ENCODE data around the gene LAX1.
"Not testable (repeated sequence)": the region's sequence is repeated elsewhere in the genome, so short reads cannot be mapped to it uniquely, and the experiment has no call there.

Gene LAX1

DNA sequence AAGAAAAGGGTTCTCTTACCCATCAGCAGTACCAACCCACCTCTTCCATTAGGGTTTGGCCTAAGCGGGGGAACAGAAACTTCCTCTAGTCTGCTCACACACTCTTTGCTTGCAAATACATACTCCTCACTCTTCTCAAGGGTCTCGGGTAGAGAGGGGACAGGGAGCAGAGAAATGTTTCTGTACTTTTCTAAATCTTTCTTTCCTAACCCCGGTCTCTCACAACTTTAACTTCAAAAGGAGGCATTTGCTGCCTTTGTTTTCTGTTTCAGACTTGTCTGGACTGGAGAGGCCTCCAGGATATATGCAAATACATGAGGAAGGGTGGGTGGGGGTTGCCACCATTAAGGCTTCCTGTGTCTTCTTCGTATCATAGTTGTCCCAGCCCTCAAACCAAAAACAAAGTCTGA lies 10.5 kb upstream of the LAX1 start:
- in situ Hi-C loops (cut with MboI; ENCODE audit: low pct_unique_long_range_greater_than_20kb, low sequenced_read_pairs, unreplicated experiment), result no loop called here
- DNase-seq (ENCODE audit: low spot score), result no peak
- TF ChIP-seq, protein P1, sequence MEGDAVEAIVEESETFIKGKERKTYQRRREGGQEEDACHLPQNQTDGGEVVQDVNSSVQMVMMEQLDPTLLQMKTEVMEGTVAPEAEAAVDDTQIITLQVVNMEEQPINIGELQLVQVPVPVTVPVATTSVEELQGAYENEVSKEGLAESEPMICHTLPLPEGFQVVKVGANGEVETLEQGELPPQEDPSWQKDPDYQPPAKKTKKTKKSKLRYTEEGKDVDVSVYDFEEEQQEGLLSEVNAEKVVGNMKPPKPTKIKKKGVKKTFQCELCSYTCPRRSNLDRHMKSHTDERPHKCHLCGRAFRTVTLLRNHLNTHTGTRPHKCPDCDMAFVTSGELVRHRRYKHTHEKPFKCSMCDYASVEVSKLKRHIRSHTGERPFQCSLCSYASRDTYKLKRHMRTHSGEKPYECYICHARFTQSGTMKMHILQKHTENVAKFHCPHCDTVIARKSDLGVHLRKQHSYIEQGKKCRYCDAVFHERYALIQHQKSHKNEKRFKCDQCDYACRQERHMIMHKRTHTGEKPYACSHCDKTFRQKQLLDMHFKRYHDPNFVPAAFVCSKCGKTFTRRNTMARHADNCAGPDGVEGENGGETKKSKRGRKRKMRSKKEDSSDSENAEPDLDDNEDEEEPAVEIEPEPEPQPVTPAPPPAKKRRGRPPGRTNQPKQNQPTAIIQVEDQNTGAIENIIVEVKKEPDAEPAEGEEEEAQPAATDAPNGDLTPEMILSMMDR (IDR thresholded peaks at IDR 0.05; ENCODE audit: extremely low read depth, insufficient read depth, missing control alignments), result no peak

- DNase-seq (ENCODE audit: low spot score), result no peak
- TF ChIP-seq, protein P1 (IDR thresholded peaks at IDR 0.05; ENCODE audit: extremely low read depth, insufficient read depth, missing control alignments), result no peak
- in situ Hi-C loops (cut with MboI; ENCODE audit: low pct_unique_long_range_greater_than_20kb, low sequenced_read_pairs, unreplicated experiment), result no loop called here
Measured at GRCh38 chr1:203756036-203756435, 8.9 kb upstream of the LAX1 start.

DNA sequence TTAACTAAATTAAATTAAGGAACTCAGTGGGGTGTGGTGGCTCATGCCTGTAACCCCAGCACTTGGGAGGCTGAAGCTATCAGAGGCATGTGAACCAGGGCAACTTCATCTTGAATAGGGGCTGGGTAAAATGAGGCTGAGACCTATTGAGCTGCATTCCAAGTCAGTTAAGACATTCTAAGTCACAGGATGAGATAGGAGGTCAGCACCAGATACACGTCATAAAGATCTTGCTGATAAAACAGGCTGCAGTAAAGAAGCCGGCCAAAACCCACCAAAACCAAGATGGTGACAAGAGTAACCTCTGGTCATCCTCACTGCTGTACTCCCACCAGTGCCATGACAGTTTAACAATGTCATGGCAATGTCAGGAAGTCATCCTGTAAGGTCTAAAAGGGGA lies 6.2 kb upstream of the LAX1 start:
- DNase-seq (ENCODE audit: low spot score); in situ Hi-C loops (cut with MboI; ENCODE audit: low pct_unique_long_range_greater_than_20kb, low sequenced_read_pairs, unreplicated experiment): not testable (repeated sequence)

- in situ Hi-C loops (cut with MboI; ENCODE audit: low pct_unique_long_range_greater_than_20kb, low sequenced_read_pairs, unreplicated experiment), result no loop called here
- TF ChIP-seq, protein P1 (IDR thresholded peaks at IDR 0.05; ENCODE audit: extremely low read depth, insufficient read depth, missing control alignments), result no peak
- no peak for DNase-seq (ENCODE audit: low spot score)
Measured at GRCh38 chr1:203760506-203760905, 4.5 kb upstream of the LAX1 start.

DNA sequence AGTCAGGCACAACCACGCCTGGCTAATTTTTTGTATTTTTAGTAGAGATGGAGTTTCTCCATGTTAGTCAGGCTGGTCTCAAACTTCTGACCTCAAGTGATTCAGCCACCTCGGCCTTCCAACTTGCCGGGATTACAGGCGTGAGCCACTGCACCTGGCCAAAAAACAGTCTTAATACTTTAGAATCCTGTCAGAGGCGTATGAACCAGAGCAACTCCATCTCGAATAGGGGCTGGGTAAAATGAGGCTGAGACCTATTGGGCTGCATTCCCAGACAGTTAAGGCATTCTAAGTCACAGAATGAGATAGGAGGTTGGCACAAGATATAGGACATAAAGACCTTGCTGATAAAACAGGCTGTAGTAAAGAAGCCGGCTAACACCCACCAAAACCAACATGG lies 3.0 kb upstream of the LAX1 start:
- DNase-seq (ENCODE audit: low spot score); in situ Hi-C loops (cut with MboI; ENCODE audit: low pct_unique_long_range_greater_than_20kb, low sequenced_read_pairs, unreplicated experiment): not testable (repeated sequence)

- no peak for DNase-seq (ENCODE audit: low spot score)
- in situ Hi-C loops (cut with MboI; ENCODE audit: low pct_unique_long_range_greater_than_20kb, low sequenced_read_pairs, unreplicated experiment), result no loop called here
- TF ChIP-seq, protein P1 (IDR thresholded peaks at IDR 0.05; ENCODE audit: extremely low read depth, insufficient read depth, missing control alignments), result no peak
Measured at GRCh38 chr1:203763505-203763904, 1.5 kb upstream of the LAX1 start.

DNA sequence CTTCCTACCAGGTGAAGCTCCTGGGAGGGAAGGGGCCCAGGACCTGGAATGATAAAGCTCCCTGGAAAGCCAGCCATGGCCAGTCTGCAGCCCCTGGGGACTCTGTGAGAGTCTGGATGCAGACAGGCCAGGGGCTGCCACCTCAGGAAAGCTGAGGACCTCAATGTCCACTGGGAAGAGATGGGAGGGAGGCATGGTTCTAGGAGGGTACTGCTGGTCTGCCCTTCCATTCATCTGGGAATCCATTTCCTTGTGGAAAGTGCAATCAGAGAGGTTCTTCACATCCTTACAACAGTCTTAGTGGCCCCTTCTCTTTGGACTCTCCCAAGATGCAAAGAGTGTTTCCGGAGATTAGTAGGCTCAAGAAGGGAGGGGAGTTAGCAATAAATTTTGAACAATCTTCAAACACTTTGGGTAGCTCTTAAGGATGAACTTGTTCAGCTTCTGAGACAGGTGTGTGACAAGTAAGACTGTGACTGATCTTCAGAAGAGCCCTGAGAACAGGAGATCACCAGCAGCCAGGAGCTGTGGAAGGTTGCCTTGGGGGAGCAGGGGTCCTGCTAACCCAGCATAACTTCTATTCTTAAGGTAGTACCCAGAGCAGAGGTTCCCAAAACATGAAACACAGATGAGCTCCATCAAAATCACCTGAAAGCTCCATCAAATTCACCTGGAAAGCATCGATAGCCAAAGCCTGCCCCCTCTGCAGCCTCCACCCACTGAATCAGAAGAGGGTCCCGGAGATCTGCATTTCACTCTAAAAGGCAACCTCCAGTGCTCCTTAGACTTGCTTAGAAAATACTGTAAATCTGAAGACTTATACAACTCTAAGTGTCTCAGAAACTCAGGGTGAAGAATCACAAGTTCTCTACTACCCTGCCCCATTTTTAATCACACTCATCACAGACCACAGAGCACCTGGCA lies 616 bp upstream of the LAX1 start:
- in situ Hi-C loops (cut with MboI; ENCODE audit: low pct_unique_long_range_greater_than_20kb, low sequenced_read_pairs, unreplicated experiment), result no loop called here
- no peak for DNase-seq (ENCODE audit: low spot score)
- TF ChIP-seq, protein P1 (IDR thresholded peaks at IDR 0.05; ENCODE audit: extremely low read depth, insufficient read depth, missing control alignments), result no peak

Measured in GM13977 (cell line).